Measurements from ENCODE around the gene GOT1.

DNA sequence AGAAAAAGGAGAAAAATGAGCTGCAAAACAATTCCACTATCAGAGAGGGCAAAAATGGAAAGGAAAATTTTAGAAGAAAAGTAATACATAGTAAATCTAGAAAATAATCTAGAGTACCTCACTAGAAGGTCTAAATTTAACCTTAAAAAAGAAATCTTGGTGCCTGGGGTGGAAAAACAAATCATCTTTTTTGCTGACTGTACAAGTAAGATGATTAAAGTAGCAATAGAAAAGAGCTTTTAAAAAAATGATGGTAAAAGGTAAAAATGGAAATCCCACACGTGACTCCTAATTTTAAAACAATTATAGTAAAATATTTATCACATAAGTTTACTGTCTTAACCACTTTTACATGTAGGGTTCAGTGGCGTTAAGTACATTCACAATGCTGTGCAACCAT lies 28.8 kb upstream of the GOT1 start:
- TF ChIP-seq CTBP1 (IDR thresholded peaks at IDR 0.05; ENCODE audit: borderline replicate concordance) = no peak
- no peak for TF ChIP-seq L3MBTL2 (conservative IDR thresholded peaks at IDR 0.05)
- TF ChIP-seq SP1 (IDR thresholded peaks at IDR 0.05) = no peak
- TF ChIP-seq SUZ12 (IDR thresholded peaks at IDR 0.05) = no peak
- no peak for TF ChIP-seq ZNF384 (IDR thresholded peaks at IDR 0.05)
- no peak for TF ChIP-seq BHLHE40 (IDR thresholded peaks at IDR 0.05; ENCODE audit: borderline replicate concordance)
- TF ChIP-seq NFRKB (IDR thresholded peaks at IDR 0.05) = no peak
